DND-41 (cell line): Measurements from ENCODE around the gene PEX19.

Source experiments
- CTCF ChIP-seq: IDR thresholded peaks from 2 replicates; pipeline ENCODE4 v1.5.1; 2012; ENCODE audit warnings: borderline replicate concordance, low read length, moderate library complexity, mild to moderate bottlenecking; ENCODE audit not compliant: poor library complexity, severe bottlenecking; ENCODE audit errors: extremely low read depth
- EZH2 ChIP-seq: IDR thresholded peaks from 3 replicates; pipeline ENCODE4 v1.6.1; 2012; ENCODE audit warnings: borderline replicate concordance, low read depth, mild to moderate bottlenecking, moderate library complexity, low read length, inconsistent platforms; ENCODE audit not compliant: severe bottlenecking

- TF ChIP-seq CTCF (no peak), EZH2 (no peak)
These were observed at the start of gene PEX19 for GRCh38 chr1:160284782-160285344.
